Activated T-helper 1 cell treated with anti-CD3 and anti-CD28 coated beads, Interleukin-12 subunit alpha, Interleukin-12 subunit beta, Interleukin-2, Interleukin-4 antibody, amounts not matched to agents 30 ng/mL and 10 ng/mL and 1 ng/mL, durations not matched to agents 14 hours and 24 hours and 36 hours (primary cell): Measurements from ENCODE around the gene PYGM. TPM values are rescaled to one million over a fixed set of nuclear protein-coding genes. Genes with fewer than 3 reads are reported as not detected.

Experiments used
- DNase-seq: peaks from one replicate; pipeline ENCODE4 v3.0.0; 2021; ENCODE audit warnings: low spot score
- H3K27ac Mint-ChIP-seq: one replicate; pipeline ENCODE4 v1.8.0; 2021; ENCODE audit warnings: mild to moderate bottlenecking, mixed read lengths
- H3K27me3 Mint-ChIP-seq: one replicate; pipeline ENCODE4 v1.8.0; 2022; ENCODE audit warnings: mild to moderate bottlenecking, moderate library complexity, mixed read lengths; ENCODE audit not compliant: insufficient read depth
- H3K36me3 Mint-ChIP-seq: one replicate; pipeline ENCODE4 v1.8.0; 2021; ENCODE audit warnings: low read depth, mixed read lengths
- H3K4me1 Mint-ChIP-seq: one replicate; pipeline ENCODE4 v1.8.0; 2021; ENCODE audit warnings: low read depth, mixed read lengths
- H3K4me3 Mint-ChIP-seq: one replicate; pipeline ENCODE4 v1.8.0; 2021; ENCODE audit warnings: mild to moderate bottlenecking, moderate library complexity, mixed read lengths
- H3K9me3 Mint-ChIP-seq: one replicate; pipeline ENCODE4 v1.8.0; 2021; ENCODE audit warnings: mixed read lengths
- intact Hi-C: fragments of 100-400 bp; cut with micrococcal nuclease; formaldehyde crosslinking; loops from one replicate; pipeline ENCODE4 v1.15.1; 2024
- total RNA-seq: library from RNA; stranded (reverse); gene quantifications from 2 replicates; pipeline ENCODE4 v1.2.3, GENCODE V29; 2022

Gene PYGM
- total RNA-seq, 1 donor from 2014 or later, result 2.7 TPM

DNA sequence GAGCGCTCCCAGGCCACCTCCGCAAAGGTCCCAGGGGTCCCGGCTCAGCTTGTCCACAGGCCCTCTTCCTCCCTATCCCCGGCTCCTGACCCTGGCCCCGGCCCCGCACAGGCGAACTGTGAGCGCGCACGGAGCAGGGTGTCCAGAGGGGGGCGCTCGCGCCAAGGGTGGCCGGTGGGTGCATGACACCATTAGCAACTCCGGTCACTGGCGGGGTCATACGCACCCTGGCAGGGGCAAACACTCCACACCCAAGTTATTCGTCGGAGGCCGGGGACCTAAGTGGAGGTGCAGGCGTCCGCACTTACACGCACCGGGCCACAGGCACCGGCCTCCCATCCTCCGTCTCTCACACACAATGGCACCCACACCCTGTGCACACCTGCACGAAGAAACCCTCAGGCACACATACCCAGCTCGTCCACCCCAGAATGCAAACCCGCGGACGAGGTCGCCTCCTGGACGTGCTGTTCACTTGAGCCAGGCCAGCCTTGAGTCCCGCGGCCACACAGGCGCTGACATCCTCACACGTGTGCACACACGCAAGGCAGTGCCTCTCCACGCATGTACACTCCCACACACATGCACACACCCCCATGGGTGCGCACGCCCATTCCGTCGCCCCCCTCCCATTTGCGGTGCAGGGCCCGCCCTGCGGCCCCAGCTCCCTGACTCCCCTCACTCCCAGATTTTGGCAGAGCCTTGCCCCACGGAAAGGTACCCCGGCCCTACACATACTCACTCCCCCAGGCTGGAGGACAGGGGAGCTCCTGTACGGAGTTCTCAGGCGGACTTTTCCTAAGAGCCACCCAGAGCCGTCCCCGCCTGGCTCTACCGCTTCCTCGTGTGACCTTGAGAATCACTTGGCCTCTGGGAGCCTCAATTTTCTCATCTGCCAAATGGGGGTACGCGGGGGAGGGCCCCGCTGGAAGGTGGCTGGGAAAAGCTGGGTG is 15.9 kb downstream of the PYGM start, which contains the start of gene RASGRP2:
Gene RASGRP2, minus strand, starts transcription at position 552 of the 953 bp plus-strand sequence. CDS start 1,276 bp downstream, outside the sequence.
- H3K4me3 Mint-ChIP-seq, result peak within 1 kb of the TSS; percentile 89
- H3K27me3 Mint-ChIP-seq, result no peaks in the 10 kb centered on the region
- H3K9me3 Mint-ChIP-seq, result no peaks in the 10 kb centered on the region
- intact Hi-C loops, result loop anchor here (1.0 to 2.0 kb wide), 5 partner anchors 21 to 67 kb away; partner anchors contain the start of genes MAP4K2, MEN1 and NRXN2
- peaks cover 27% of the 10 kb centered on the region for H3K4me1 Mint-ChIP-seq
- DNase-seq, result peak; percentile 80
- H3K27ac Mint-ChIP-seq, result peak within 1 kb of the TSS; percentile 90
- H3K36me3 Mint-ChIP-seq, result peaks cover 7% of the 10 kb centered on the region

DNA sequence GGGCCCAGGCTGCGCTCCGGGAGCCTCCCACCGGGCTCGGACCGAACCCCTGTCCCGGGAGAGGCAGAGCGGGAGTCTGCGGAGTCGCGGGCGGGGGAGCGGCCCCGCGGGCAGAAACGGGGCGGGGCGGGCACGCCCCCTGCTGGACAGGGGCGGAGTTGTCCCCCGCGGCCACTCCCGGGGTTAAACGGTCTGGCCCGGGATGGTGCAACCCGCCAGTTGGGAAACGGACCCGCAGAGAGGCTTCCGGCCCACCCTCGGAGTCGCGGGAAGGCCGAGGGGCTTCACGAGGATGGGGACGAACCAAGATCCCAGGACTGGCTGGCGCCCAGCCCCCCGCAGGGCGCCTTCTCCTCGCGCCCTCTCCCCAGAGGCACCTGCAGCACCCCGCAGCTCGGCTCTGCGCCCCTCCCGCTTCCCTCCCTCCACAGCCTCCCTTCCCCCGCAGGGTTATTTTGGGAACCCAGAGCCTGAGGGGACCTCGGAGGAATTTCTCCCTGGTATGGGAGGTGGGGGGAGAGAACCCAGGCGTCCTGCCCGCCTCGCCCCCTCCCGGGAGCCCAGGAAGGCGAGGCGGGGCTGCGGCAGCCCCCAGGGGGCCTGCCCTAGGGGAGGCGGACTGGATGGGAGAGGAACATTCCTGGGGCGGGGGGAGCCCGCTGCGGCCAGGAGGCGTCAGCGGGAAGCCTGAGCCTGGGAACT is 16.7 kb downstream of the PYGM start:
- peak; percentile 74 for DNase-seq
- H3K27ac Mint-ChIP-seq, result no peak overlapping the region
- no peaks in the 10 kb centered on the region for H3K27me3 Mint-ChIP-seq
- peaks cover 7% of the 10 kb centered on the region for H3K36me3 Mint-ChIP-seq
- peaks cover 27% of the 10 kb centered on the region for H3K4me1 Mint-ChIP-seq
- H3K9me3 Mint-ChIP-seq, result no peaks in the 10 kb centered on the region
- H3K4me3 Mint-ChIP-seq, result no peak overlapping the region
- intact Hi-C loops, result loop anchor here (1.0 kb wide), 3 partner anchors 20 to 55 kb away; partner anchors contain the start of gene NRXN2

DNA sequence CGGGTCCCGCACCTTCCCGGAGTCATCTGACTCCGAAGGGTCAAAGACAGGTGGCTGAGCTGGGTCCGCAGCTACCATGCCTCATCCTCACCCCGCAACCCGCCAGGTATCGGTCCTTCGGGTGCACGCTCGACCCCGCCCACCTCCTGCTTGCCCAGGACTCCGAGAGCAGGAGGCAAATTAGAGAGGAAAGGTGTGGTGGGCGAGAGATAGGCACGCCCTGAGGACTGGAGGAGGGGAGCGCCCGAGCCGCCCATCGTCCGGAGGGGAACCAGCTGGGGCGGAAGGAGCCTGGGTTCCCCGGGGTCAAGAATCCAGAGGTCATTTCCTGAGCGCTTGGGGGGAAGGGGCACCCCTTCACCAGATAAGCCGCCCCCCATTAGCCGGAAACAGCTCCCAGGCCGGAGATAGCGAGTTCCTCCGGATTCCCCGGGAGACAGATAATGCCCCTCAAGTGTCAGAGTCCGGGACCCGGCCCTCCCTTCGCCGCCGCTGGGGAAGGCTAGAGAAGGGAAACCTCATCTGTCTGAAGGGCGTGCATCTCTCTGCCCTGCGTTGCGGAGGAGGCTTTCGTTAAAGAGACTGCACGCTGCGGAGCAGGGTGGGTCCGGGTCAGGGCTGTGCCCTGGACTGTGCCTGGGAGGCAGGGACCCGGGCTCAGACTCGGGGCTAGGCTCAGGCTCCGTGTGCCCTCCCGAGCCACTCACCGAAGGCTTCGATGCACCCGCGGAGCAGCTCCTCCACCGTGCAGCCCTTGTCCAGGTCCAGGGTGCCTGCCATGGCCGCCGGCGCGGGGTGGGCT is 17.5 kb downstream of the PYGM start:
- peak overlapping the region; percentile 18 for H3K27ac Mint-ChIP-seq
- H3K9me3 Mint-ChIP-seq, result no peaks in the 10 kb centered on the region
- H3K4me1 Mint-ChIP-seq, result peaks cover 27% of the 10 kb centered on the region
- H3K27me3 Mint-ChIP-seq, result no peaks in the 10 kb centered on the region
- H3K4me3 Mint-ChIP-seq, result peak overlapping the region; percentile 72
- peaks cover 7% of the 10 kb centered on the region for H3K36me3 Mint-ChIP-seq
- intact Hi-C loops, result no loop called here
- no peak for DNase-seq

DNA sequence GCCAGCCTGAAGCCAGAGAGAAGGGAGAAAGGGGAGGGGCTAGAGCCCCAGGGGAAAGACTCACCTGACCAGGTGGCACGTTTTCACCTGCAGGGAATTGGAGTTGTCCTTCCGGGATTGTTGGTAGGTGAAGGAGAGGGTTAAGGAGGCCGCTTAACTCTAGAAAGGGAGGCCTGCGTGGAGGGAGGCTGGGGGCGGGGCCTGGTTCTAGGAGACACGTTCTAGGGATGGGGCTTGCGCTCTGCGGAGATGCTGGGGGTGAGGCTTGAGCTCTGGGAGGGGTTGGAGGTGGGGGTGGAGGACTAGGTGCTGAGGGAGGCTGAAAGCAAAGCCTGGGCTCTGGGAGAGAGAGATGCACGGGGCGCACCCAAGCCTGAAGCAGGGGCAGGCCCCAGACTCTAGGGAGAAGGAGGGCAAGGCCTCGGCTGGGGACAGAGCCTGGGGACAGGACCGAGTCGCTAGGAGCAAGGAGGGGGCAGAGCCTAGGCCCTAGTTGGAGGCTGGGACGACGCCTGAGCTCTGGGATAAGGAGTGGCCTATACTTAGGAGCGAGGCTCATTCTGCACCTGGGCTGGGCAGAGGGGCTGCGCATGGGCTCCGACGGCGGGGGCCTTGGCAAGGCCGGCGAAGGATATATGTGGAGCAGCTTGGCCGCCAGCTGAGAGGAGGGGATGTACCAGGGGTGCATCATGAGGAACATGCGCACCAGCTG is 18.2 kb downstream of the PYGM start:
- DNase-seq, result no peak
- H3K27ac Mint-ChIP-seq, result peak overlapping the region; percentile 18
- H3K36me3 Mint-ChIP-seq, result peaks cover 11% of the 10 kb centered on the region
- no peaks in the 10 kb centered on the region for H3K9me3 Mint-ChIP-seq
- H3K4me1 Mint-ChIP-seq, result peaks cover 25% of the 10 kb centered on the region
- intact Hi-C loops, result no loop called here
- H3K27me3 Mint-ChIP-seq, result no peaks in the 10 kb centered on the region
- H3K4me3 Mint-ChIP-seq, result peak overlapping the region; percentile 72

DNA sequence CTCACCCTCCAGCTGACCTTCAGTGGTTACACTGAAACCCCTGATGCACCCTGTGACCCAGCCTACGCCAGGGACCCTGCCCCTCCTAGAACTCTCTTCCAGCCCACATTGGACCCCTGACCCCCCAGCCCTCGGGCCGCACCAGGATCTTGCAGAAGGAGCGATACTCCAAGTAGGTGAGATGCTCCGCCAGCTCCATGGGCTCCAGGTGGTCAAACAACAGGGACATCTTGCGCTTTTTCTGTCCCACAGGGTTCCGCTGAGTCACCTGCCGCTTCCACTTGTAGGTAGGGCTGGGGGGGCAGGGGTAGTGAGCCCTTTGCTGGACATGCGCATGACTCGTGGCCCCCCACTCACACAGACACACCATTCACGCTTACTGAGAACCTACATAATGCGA is 19.9 kb downstream of the PYGM start:
- Mint-ChIP-seq H3K27ac (no peak overlapping the region), H3K36me3 (peaks cover 20% of the 10 kb centered on the region), H3K27me3 (no peaks in the 10 kb centered on the region), H3K9me3 (no peaks in the 10 kb centered on the region), H3K4me3 (no peak overlapping the region), H3K4me1 (peaks cover 22% of the 10 kb centered on the region)
- no peak for DNase-seq
- intact Hi-C loops, result no loop called here

DNA sequence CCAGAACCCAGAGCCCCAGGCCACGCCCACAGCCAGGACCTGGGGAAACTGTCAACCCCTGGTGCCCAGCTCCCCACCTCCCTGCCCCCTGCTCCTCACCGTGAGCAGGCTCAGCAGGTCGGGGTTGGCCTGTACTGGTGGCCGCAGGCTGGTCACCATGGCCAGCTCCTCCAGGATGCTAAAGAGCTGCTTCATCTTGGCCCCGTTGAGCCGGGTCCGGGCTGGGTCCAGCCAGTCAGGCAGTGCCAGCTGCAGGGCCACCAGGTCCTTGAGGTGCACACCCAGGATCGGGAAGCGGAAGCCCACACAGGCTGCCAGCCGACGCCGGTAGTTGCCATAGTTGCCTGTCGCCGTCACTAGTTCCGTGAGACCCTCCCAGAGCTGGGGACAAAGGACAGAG is 23.1 kb downstream of the PYGM start:
- no peak overlapping the region for H3K4me3 Mint-ChIP-seq
- H3K36me3 Mint-ChIP-seq, result peaks cover 29% of the 10 kb centered on the region
- no peak overlapping the region for H3K27ac Mint-ChIP-seq

DNA sequence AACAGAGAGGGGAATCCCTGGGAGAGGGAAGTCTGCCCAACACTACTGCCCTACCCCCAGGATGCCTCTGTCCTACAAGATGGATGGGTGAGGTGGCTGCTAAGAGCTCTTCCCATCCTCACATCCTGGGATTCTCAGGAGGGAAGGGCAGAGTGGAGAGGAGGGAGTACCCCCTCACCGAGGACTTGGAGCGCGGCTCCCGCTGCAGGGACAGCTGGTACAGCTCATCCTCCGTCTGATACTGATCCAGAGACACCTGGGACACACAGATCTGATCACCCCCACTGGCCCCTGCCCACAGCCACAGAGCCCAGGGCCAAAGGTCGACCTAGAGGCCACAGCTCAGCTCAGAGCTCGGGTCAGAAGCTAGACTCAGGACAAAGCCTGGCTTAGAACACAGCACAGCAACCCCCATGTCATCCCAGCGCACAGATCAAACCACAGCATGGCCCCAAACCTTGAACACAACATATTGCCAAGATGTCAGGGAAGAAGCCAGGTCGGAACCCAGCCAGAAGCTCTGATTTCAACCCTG is 24.0 kb downstream of the PYGM start:
- peaks cover 33% of the 10 kb centered on the region for H3K36me3 Mint-ChIP-seq
- H3K27ac Mint-ChIP-seq, result peak overlapping the region; percentile 55
- no peak overlapping the region for H3K4me3 Mint-ChIP-seq
- H3K27me3 Mint-ChIP-seq, result no peaks in the 10 kb centered on the region
- H3K9me3 Mint-ChIP-seq, result no peaks in the 10 kb centered on the region
- peaks cover 13% of the 10 kb centered on the region for H3K4me1 Mint-ChIP-seq
- intact Hi-C loops, result no loop called here
- DNase-seq, result no peak

More for the DNA sequence above, 23.1 kb downstream of the PYGM start:
- H3K27me3 Mint-ChIP-seq, result no peaks in the 10 kb centered on the region
- intact Hi-C loops, result no loop called here
- H3K4me1 Mint-ChIP-seq, result peaks cover 13% of the 10 kb centered on the region
- H3K9me3 Mint-ChIP-seq, result no peaks in the 10 kb centered on the region
- no peak for DNase-seq

DNA sequence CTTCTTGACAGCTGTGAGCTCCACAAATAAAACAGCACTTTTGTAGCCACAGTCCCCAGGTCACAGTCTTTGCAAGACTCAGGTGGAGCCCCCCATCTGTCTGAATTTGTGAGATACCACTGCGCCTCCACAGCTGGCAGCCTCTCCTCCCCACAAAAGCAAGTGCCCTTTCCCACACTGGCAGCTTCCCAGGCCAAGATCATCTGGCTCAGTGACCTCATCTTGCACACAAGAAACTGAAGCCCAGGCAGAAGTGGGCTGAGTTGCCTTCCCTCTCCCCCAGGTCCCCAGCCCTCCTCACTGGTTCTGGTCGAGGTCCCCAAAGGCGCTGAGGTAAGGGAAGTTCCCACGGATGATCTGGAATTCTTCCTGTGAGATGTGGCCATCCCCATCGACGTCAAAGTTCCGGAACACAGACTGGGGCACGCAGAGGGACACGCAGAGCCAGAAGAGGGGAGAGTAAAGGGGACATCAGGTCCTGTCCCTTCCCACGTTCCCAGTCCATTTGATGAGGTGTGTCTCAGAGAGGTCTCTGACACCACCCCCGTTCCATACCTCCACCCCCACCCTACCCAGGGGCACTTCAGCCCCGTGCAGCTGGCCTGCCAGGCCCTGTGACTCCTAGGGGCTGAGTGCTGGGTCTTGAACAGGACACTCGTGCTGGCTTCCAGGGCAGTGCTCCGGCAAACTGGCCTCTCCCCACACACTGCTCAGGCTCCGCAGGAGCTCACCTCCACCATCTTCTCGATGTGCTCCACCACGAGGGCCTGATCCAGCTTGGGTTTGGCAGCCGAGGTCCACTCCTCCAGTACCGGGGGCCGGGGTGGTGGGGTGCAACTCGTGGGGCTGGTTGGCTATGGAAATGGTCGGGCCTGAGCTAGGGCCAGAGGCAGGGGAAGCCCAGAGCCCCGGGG is 24.7 kb downstream of the PYGM start:
- H3K9me3 Mint-ChIP-seq, result no peaks in the 10 kb centered on the region
- DNase-seq, result no peak
- H3K27me3 Mint-ChIP-seq, result no peaks in the 10 kb centered on the region
- peak overlapping the region; percentile 1 for H3K27ac Mint-ChIP-seq
- H3K4me1 Mint-ChIP-seq, result peaks cover 7% of the 10 kb centered on the region
- intact Hi-C loops, result no loop called here
- H3K36me3 Mint-ChIP-seq, result peaks cover 29% of the 10 kb centered on the region
- no peak overlapping the region for H3K4me3 Mint-ChIP-seq

DNA sequence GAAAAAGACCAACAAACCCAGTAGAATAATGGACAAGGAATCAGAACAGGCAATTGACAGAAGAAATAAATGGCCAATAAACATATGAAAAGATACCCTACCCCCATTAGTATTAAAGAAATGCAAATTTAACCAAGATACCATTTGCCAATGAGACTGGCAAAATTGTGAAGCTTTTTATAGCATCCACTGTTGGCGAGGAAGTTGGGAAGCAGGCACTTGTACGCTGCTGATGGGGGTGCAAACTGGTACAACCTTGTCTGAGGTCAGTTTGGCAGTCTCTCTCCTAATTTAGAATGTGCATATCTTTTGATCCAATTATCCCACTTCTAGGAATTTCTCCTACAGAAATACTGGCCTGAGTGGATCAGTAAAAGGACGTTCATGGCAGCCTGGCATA is 28.2 kb downstream of the PYGM start:
- H3K27ac Mint-ChIP-seq, result no peak overlapping the region
- H3K4me3 Mint-ChIP-seq, result no peak overlapping the region
- H3K27me3 Mint-ChIP-seq, result no peaks in the 10 kb centered on the region

DNA sequence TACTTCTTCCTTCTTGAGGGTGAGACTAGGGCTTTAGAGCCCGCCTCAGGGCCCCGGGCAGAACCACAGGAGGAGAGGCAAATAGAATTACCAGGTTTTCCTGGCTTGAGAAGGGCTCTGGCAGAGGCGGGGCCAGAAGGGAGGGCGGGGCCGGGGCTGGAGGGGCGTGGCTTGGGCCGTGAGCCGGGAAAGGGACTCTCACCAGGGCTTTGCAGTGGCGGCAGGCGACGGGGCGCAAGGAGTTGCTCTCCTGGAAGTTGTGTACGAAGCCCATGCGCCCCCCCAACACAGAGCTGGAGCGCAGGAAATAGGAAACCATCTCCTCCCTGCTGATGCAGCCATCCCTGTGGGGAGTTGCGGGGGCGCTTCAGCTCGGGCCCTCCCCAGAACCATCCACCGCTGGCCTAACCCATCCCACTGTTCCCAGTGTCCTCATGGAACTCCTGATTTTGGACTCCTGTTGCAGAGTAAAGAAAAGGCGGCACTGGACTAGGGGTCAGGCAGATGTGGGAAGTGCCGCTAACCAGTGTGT is 29.9 kb downstream of the PYGM start:
- peaks cover 4% of the 10 kb centered on the region for H3K4me1 Mint-ChIP-seq
- no peak for DNase-seq
- H3K27ac Mint-ChIP-seq, result no peak overlapping the region

More for the DNA sequence above, 28.2 kb downstream of the PYGM start:
- intact Hi-C loops, result no loop called here
- Mint-ChIP-seq H3K36me3 (peaks cover 35% of the 10 kb centered on the region), H3K4me1 (peaks cover 7% of the 10 kb centered on the region), H3K9me3 (no peaks in the 10 kb centered on the region)
- no peak for DNase-seq

More for the DNA sequence above, 29.9 kb downstream of the PYGM start:
- no peaks in the 10 kb centered on the region for H3K9me3 Mint-ChIP-seq
- no peak overlapping the region for H3K4me3 Mint-ChIP-seq
- peaks cover 27% of the 10 kb centered on the region for H3K36me3 Mint-ChIP-seq
- no peaks in the 10 kb centered on the region for H3K27me3 Mint-ChIP-seq
- intact Hi-C loops, result no loop called here
